Endometrial microvascular endothelial cells (primary cell): Measurements from ENCODE around the gene IST1. TPM values are rescaled to one million over a fixed set of nuclear protein-coding genes. Genes with fewer than 3 reads are reported as not detected.
"Not testable (repeated sequence)": the region's sequence is repeated elsewhere in the genome, so short reads cannot be mapped to it uniquely, and the experiment has no call there.

ENCODE experiments used
- in situ Hi-C: cut with HindIII; loops from 2 replicates; pipeline ENCODE4 v1.10.0; 2017; ENCODE audit warnings: low sequenced_read_pairs, low pct_unique_long_range_greater_than_20kb; ENCODE audit errors: inconsistent ontology term
- total RNA-seq: library from RNA; depleted of rRNA; stranded (reverse); fragments of >200 nt; gene quantifications from one replicate; pipeline ENCODE4 v1.2.3, GENCODE V29; 2015; ENCODE audit errors: inconsistent ontology term

Gene IST1
- total RNA-seq, result 204 TPM

- in situ Hi-C loops, result no loop called here
Measured at GRCh38 chr16:71894921-71895678, at the start of gene IST1. Gene IST1 (plus strand): TSS chr16:71895531. CDS start chr16:71915641, 20,110 bp downstream.

GRCh38 chr16:71845639-71846430, 49.5 kb upstream of the IST1 start, which contains the start of gene ATXN1L:
Gene ATXN1L (plus strand): TSS chr16:71845976. CDS start chr16:71849741, 3,765 bp downstream.
- in situ Hi-C loops, result no loop called here

DNA sequence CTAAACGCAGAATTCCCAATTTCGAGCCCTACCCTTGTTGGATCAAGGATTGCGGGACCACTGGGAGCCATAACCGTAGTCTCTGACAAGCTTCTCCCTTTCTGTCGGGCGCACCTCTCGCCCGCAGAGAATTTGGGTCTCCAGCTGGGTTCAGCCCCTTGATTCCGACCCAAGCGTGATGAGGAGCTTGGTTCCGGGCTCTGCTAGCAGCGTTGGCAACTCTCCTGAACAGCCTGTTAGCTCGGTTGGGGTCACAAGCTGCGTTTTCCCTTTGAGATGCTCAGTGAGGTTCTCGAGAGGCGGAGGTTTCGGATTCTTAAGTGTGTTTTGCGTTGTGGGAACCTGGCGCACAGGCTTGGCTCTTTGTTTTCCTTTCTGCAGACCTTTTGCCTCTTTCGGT, 48.9 kb upstream of the IST1 start:
- in situ Hi-C loops, result no loop called here

DNA sequence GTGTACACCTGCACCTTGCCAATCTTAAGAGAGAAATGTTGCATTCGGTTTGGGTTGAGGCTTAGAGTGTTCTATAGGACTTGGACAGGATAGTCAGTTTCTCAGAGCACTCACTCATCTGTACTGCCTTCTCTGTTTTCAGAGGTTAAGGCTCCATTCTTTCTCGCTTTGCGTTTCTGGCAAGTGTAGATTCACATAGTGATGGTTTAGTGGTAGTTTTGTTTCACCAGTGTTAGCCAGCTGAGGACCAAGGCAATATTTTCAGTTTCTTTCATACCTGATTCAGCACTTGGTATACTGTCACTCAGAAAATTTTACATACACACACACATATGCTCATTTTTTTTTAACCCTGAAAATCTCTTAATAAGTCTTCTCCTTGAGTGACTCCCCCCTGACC, 48.2 kb upstream of the IST1 start:
- in situ Hi-C loops, result no loop called here

DNA sequence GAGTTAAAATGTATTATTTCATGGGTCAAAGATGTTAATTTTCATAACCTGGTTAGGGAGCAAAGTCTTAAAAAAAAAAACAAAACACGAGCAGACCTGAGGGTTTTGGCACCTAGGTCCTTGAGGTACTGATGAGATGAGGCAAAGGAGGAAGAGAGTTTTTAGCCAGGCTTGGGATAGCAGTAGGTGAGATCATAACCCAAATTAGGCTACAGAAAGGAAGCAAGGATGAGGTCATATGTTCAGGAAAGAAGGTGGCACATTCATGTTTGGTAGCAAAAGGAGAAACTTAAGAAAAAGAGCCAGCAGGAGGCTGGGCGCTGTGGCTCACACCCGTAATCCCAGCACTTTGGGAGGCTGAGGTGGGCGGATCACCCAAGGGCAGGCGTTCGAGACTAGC, 46.7 kb upstream of the IST1 start:
- in situ Hi-C loops, result no loop called here

GRCh38 chr16:71851746-71852145, 43.6 kb upstream of the IST1 start:
- in situ Hi-C loops, result no loop called here

GRCh38 chr16:71852158-71852557, 43.2 kb upstream of the IST1 start:
- in situ Hi-C loops, result no loop called here

DNA sequence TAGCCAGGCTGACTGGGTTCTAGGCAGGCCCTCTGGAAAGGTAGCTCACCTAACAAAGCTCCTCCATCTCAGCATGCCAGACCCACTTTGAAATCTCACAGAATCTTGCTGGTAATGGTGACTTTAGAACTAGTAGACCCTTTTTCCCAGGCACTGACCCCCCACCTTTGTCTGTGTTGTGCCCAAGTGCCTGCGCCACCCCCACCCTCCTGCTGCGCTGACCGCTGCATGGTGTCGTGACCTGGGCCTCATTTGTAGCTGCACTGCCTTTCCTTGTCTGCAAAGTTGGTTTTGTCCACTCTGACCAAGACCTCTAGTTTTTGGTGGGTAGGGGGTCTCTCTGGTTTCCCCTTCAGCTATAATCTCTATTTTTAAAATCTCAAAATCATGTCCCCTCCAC, 42.8 kb upstream of the IST1 start:
- in situ Hi-C loops, result no loop called here

GRCh38 chr16:71853413-71853812, 41.9 kb upstream of the IST1 start:
- in situ Hi-C loops, result no loop called here

DNA sequence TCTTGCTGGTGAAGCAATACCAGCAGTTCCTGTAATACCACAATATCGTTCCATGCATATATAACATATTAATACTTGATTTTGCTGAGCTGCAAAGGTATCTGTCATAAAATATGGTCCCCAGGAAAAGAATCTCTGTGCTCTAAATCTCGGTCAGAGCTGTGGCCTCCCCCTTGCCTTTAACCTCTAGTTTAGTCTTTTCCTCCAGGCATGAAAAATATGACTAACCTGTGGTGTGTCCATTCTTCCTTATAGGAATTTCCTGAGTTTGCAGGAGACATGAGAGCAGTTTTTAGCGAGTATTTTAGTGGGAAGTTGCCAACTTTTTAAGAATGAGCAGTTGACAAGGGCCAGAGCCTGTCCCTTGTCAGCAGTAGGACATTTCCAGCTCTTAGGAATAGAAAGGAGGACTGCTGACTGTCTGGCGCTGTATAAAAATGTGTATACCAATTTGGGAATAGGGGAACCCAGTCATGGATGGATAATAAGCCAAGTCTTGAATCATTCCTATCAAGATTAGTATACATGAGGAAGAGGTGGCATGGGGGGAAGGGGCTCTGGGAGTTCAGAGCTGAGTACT, 40.9 kb upstream of the IST1 start:
- in situ Hi-C loops, result no loop called here

DNA sequence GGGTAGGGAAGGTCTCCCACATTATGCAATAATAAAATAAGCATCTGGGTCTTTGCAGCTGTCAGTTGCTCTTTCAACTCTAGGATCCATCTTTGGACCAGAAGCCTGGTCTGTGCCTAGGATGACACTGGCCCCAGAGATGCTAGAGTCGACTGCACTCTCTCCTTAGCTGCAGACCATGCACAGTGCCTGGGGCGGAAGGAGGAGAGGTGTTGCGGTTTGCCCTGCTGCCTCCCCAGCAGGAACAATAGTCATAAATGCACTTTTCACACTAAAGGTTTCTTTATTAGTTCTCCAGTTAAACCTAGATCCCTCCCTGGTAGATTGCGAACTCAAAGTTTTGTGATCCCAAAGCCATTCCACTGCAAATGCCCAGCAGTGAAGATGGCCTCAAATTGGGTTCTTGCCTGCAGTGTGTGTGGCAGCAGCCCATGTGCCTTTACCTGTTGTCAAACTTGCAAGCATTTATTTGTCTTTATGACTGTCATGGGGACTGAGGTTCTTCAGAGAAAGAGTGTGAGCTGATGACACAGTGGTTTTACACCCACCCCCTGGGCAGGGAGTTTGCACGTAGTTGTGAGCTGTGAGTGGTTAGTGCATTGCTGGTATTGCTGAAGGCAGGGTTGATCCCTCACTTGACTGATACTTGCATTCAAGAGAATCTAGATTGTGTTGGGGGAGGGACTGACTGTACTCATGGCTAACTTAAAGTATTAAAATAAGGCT, 39.2 kb upstream of the IST1 start:
- in situ Hi-C loops, result no loop called here

GRCh38 chr16:71859762-71860521, 35.4 kb upstream of the IST1 start:
- in situ Hi-C loops, result no loop called here

DNA sequence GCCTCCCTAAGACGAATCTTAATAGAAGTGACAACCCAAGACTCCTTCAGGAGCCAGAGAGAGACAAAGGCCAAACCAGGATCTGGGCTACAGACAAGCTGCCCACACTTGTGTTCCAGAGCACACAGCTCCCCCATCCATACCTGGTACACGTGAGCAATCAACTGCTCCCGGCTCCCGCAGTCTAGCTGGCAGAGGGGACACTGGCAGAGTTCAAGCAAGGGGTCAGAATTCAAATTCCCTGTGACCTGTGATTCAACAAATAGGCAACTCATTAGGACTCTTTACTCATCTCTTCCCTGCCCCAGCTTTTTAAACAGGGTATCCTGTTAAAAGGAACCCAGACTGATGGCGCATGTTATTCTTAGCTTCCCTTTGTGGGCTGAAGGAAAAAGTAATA, 31.3 kb upstream of the IST1 start:
- in situ Hi-C loops, result no loop called here

DNA sequence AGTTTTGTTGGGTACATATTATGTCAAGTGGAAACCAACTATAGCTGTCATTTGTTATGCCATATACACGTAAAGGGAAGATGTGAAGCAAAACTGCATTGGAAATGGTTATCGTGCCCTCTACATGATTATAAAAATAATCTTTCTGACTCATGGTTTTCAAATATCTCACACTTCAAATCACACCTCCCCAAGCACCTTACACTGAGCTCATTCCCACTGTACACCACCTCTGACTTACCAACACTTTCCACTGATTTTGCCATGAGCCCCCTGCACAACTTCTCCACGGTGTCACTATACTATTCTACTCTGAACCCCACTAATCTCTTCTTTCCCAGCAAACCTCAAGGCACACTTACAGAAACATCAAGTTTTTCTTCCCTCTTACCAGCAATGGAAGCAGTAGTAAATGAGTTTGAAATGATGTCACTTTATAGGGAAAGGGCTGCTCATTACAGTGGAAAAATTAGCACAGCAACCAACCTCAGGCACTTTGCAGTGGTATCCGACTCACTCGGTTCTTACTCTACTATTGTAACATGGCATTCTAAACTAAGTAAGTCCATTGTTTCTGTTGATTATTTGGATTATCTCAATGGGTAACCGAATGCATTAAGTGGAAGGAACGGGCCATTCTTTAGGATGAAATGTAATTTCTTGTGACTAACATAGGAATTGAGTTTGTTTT, 30.0 kb upstream of the IST1 start:
- in situ Hi-C loops, result no loop called here

DNA sequence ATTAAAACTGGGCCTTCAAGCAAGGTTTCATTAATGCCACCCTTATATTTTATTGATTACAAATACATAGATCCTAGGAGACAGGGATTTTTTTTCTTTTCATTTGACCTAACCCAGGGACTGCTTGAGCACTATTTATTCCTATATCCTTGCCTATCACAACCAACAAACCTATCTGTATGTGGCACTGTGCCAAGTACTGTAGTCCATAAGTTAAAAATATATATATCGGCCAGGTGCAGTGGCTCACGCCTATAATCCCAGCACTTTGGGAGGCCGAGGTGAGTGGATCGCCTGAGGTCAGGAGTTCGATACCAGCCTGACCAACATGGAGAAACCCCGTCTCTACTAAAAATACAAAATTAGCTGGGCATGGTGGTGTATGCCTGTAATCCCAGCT, 28.2 kb upstream of the IST1 start:
- in situ Hi-C loops, result not testable (repeated sequence)

DNA sequence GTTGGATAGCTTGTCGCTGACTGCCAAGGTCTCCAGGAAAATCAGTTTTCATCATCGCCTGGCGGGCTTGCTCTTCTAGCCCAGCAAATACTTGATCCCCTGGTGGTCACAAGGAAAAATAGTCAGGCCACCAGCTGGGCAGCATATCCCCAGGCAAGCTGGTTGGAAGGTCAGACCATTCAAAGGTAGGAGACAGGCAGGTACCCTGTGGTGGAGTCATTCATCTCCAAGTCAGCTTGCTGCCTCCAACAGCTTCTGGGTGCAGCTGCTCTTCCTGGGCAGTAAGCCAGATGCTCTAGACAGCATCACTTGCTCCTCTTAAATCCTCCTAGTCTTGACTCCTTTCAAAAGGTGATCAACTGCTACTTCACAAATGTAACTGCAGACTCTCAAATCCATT, 27.4 kb upstream of the IST1 start:
- in situ Hi-C loops, result no loop called here

DNA sequence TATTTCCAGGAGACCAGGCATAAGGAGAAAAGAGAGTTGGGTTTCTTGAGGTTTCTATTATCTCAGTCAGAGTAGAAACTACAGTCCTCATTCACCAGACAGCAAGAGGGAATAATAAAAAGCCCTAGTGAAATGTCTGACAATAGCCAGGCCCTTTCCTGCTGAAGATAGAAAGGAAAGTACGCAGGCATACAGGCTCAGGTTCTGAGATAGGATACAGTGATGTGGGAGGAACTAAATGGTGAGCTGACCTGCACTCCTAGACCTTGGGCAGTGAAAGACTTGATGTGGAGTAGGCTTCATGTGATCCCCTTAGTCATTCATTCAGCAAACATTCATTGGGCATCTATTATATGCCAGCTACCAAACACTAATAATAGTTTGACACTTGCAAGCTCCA, 26.2 kb upstream of the IST1 start:
- in situ Hi-C loops, result no loop called here

DNA sequence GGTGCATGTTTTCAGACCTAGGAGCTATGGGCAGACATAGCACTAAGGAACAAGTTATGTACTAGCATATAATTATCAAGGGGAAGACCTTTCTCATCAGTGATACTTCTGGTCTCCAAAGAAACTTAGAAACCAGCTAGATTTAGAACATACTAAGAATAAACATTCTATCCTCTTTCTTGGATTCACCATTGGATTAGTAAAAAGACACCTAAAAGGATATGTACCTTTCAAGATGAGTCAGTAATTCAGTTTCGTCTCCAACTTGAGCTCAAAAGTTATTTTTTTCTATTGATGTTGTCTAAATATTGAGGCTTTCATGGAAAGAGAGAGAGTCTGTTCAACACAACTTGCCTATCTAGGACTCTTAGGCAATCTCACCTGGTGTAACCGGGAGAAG, 24.5 kb upstream of the IST1 start:
- in situ Hi-C loops, result no loop called here
